ENCODE results near the gene PDK2.

DNA sequence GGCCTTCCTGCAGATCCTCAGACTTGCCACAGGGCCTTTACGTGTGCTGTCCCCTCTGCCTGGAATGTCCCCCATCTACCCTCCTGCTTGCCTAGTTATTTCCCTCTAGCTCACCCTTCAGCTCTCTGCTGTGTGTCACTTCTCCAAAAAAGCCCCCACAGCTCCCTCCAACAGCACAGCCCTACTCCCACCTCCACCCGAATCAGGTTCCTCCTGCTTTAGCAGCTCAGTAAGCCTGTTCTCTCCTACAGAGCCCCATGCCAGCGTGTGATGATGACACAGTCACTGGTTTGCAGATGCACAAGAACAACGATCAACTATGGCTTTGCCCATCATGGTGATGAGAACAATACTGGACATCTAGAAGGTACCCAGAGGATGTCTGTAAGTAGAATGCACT, 41.9 kb downstream of the PDK2 start:
- TF ChIP-seq EZH2 (IDR thresholded peaks at IDR 0.05; ENCODE audit: insufficient read depth, poor library complexity, severe bottlenecking), result no peak
- TF ChIP-seq EZH2phosphoT487 (IDR thresholded peaks at IDR 0.05; ENCODE audit: insufficient read depth, low read depth), result no peak

Measured in GM23248 (cell line).